ENCODE measurements around the gene FRMPD1.

DNA sequence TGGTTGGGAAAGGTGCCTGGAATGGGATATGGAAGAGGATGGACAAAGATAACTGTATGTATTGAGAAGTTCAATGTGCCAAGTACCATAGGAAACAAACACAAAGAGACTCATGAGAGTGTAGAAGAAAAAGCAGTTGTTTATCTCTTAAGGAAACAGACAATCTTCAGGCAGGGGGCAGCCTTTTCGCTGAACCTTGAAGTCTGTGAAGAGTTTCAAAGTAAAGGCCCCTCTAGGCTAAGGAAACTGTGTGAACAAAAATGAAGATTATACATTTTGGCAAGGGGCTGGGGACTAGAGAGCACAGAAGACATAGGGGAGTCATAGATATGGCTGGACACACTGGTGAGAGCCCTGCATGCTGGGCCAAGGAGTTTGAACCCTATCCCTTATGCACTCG is 27.5 kb upstream of the FRMPD1 start:
- TF ChIP-seq CTCF (IDR thresholded peaks at IDR 0.05) (no peak), POLR2A (IDR thresholded peaks at IDR 0.05) (no peak)
